Activated T-cell treated with anti-CD3 and anti-CD28 coated beads for 48 hours (primary cell): ENCODE data around the gene MYBPC2.
A peak's percentile ranks its signal among the peaks of the same experiment; 100 is the strongest.
"Not testable (repeated sequence)": the region's sequence is repeated elsewhere in the genome, so short reads cannot be mapped to it uniquely, and the experiment has no call there.

ENCODE experiments used
- DNase-seq: peaks from one replicate; pipeline ENCODE4 v3.0.0-alpha.2; 2020; ENCODE audit warnings: low read depth

Gene MYBPC2

GRCh38 chr19:50432221-50433028 is at the start of gene MYBPC2:
MYBPC2 (plus strand) TSS chr19:50432892; CDS start chr19:50432954, 62 bp downstream.
- DNase-seq = no peak

GRCh38 chr19:50383001-50383851 is 49.5 kb upstream of the MYBPC2 start:
- no peak for DNase-seq

DNA sequence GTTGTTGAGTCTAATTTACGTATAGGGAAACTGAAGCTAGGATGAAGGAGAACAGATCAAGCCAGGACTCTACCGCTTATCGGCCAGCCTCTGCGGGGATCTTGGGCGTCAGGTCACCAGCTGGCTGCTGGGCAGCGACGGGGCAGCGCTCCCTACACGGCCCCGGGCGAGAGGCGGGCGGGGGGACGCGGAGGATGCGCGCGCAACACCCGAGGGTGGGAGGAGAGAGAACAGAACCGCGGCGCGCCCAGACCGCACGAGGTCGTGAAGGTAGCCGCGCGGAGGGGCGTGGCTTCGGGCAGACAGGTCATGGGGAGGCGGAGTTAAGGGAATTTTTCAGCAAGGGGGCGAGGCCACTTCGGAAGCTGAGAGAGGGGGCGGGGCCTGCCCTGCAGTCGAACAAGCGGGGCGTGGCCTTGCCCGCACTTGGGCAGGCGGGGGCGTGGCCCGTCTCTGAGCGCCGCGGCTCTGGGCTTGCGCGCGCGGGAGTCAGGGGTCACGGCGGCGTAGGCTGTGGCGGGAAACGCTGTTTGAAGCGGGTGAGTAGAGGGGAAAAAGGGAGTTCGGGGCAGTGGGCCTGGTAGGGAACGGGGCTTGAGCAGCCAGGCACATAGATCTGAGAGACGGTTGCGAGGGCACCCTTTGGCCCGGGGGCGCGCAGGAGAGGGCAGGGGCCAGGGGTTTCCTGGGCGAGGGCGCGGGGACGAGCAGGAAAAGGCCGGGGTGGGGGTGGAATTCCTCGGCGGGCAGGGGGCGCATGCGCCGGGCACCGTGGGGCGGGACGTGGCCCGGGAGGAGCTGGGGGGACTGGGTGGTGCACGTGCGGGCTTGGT is 48.6 kb upstream of the MYBPC2 start, which contains the start of gene POLD1:
TSS of gene POLD1 (plus strand) at position 496 of the 833 bp plus-strand sequence. CDS start 14,505 bp downstream, outside the sequence.
- DNase-seq = peak; percentile 99

- no peak for DNase-seq
Observed at GRCh38 chr19:50384685-50385535, 47.8 kb upstream of the MYBPC2 start.

DNA sequence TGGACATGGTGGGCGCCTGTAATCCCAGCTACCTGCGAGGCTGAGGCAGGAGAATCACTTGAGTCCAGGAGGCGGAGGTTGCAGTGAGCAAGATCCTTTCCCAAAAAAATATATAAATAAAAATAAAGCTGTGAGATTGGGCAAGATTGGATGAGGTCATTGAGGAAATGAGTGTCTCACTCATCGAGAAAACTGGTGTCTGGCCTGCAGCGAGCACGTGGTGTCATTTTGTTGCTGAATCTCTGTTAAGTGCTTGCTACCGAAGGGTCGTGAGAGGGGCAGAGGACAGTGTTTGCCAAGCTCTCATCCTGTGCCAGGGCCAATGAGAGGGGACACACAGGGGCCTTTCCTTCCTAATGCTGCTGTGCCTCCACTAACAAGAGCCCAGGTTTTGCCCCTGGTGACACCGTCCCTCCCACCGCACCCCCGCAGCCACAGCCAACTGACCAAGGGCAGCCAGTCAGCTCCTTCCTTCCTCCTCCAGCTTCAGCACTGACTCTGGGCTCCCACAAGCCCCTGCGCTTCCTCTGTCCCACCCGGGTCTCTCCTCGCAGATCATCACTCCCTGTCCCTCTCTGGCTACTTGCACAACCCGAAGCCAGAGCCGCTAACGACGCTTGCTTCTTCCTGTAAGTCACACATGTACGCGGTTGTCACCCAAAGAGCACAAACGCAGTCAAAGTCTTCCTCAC is 45.4 kb upstream of the MYBPC2 start:
- no peak for DNase-seq

DNA sequence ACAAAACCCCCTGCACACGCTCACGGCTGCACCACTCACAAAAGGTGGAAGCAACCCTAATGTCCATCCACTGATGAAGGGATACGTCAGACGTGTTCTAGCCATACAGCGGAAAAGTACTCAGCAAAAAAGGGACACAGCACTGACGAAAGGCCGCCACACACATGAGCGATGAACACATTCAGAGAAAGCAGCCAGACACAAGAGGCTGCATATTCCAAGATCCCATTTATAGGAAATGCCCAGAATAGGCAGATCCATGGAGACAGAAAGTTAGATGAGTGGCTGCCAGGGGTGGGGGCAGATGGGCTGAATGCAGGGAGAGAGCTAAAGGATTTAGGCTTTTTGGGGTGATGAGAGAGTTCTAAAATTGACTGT is 44.8 kb upstream of the MYBPC2 start:
- DNase-seq = no peak

DNA sequence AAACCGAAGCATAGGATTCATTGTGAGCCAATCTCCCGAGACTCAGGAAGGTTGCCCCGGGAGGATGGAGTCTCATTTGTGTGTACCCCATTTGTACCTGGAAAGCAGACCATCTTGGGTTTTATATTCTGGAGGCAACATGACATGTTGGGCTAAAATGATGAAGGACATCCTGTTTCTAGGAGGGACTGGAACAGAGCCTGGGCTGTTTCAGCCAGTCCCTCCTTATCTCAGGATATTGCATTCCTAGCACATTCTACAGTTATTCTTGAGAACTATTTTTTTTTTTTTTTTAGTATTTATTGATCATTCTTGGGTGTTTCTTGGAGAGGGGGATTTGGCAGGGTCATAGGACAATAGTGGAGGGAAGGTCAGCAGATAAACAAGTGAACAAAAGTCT is 42.4 kb upstream of the MYBPC2 start:
- DNase-seq = not testable (repeated sequence)

GRCh38 chr19:50390952-50391351 is 41.7 kb upstream of the MYBPC2 start:
- not testable (repeated sequence) for DNase-seq

GRCh38 chr19:50392759-50393158 is 39.9 kb upstream of the MYBPC2 start:
- no peak for DNase-seq

DNA sequence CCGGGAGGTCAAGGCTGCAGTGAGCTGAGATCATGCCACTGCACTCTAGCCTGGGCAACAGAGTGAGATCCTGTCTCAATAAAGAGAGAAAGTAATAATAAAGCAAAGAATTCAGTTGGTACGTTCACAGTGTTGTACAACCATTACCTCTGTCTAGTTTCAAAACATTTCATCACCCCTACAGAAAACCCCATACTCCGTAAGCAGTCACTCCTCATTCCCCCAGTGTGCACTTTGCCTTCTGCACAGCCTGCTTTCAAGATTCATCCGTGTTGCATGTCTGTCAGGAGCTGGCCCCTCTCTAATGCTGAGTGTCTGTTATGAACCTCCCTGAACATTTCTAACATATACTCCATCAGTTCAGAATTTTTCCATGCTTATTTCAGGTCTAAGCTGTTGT is 39.1 kb upstream of the MYBPC2 start:
- DNase-seq = no peak

GRCh38 chr19:50394017-50394416 is 38.7 kb upstream of the MYBPC2 start:
- DNase-seq = no peak

GRCh38 chr19:50398675-50399367 is 33.9 kb upstream of the MYBPC2 start:
- no peak for DNase-seq

- DNase-seq = no peak
Observed at GRCh38 chr19:50399368-50399745, 33.3 kb upstream of the MYBPC2 start.

GRCh38 chr19:50401605-50402450 is 30.9 kb upstream of the MYBPC2 start:
- no peak for DNase-seq

DNA sequence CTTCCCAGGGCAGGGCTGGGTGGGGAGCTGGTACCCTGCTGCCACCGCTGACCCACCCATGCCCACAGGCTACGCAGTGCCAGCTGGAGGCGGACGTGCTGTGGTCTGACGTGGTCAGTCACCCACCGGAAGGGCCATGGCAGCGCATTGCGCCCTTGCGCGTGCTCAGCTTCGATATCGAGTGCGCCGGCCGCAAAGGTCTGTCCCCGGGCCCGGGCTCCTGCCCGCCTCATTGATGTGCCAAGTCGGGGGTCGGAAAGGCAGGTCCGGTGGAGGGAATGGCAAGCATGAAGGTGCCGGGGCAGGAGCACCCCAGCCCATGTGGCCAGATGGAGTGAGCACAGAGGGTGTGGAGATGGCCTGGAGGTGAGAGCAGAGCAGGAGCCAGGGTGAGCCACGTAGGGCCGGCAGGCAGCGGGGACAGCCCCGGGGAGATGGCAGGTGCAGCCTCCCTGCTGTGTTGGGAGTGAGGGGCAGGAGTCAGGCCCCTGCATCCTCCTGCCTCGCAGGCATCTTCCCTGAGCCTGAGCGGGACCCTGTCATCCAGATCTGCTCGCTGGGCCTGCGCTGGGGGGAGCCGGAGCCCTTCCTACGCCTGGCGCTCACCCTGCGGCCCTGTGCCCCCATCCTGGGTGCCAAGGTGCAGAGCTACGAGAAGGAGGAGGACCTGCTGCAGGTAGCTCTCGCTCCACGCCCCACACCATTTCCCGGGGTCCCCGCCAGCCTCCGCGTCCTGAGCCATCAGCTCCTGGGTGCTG is 30.0 kb upstream of the MYBPC2 start:
- DNase-seq = no peak

DNA sequence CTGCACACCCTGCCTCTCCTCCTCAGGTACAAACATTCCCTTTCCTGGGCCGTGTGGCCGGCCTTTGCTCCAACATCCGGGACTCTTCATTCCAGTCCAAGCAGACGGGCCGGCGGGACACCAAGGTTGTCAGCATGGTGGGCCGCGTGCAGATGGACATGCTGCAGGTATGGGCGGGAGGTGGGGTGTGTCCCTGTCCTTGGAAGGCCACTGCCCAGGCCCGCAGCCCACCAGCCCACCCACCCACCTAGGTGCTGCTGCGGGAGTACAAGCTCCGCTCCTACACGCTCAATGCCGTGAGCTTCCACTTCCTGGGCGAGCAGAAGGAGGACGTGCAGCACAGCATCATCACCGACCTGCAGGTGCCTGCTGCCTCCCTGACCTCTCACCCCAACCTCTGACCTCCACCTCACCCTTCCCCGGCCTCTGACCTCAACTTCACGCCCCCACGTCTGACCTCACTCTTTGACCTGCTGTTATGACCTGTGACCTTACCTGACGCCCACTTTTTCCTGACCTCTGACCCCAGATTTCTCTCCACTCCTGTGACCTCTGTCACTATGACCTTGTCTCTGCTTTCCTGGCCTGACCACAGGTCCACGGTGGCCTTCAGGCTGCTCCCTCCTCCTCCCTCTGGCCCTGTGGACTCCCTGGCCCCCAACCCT is 26.4 kb upstream of the MYBPC2 start:
- DNase-seq = no peak

DNA sequence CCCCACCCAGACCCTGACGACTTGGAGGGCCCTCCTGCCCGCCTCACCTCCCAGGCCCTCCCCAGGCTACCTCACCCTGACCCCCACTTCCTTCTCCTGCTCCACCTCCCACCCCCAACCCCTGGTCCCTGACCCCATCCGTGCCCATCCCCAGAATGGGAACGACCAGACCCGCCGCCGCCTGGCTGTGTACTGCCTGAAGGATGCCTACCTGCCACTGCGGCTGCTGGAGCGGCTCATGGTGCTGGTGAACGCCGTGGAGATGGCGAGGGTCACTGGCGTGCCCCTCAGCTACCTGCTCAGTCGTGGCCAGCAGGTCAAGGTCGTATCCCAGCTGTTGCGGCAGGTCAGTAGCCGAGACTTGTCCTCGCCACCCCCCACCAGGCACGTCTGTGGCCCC is 25.9 kb upstream of the MYBPC2 start:
- no peak for DNase-seq

- DNase-seq = no peak
Observed at GRCh38 chr19:50409347-50409746, 23.3 kb upstream of the MYBPC2 start.
